HG02870 (cell line): Measurements from ENCODE around the gene TTLL1.
"Not testable (repeated sequence)": the region's sequence is repeated elsewhere in the genome, so short reads cannot be mapped to it uniquely, and the experiment has no call there.

Experiments used
- ATAC-seq: cut with Tn5 transposase; IDR thresholded peaks from one replicate; pipeline ENCODE4 v1.9.1; 2021; ENCODE audit warnings: mild to moderate bottlenecking, moderate library complexity; ENCODE audit not compliant: unreplicated experiment

TTLL1 gene

DNA sequence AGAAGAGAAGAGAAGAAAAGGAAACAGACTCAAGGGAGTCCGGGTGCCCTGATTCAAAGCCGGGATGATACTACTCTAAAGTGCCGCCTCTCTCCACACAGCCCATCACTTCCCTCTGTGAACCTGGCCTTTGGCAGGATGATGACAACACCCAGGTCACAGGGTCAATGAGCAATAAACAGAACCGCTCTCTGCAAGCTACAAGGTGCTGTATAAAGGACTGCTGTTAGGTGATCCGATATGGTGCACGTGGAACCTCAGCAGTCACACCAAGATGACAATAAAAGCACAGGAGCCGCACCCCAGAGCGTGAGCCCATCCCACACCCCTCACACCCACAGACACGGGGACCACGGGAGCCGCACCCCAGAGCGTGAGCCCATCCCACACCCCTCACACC is 10.7 kb downstream of the TTLL1 start:
- no peak for ATAC-seq

- no peak for ATAC-seq
Measured at GRCh38 chr22:43077121-43077877, 11.9 kb downstream of the TTLL1 start.

DNA sequence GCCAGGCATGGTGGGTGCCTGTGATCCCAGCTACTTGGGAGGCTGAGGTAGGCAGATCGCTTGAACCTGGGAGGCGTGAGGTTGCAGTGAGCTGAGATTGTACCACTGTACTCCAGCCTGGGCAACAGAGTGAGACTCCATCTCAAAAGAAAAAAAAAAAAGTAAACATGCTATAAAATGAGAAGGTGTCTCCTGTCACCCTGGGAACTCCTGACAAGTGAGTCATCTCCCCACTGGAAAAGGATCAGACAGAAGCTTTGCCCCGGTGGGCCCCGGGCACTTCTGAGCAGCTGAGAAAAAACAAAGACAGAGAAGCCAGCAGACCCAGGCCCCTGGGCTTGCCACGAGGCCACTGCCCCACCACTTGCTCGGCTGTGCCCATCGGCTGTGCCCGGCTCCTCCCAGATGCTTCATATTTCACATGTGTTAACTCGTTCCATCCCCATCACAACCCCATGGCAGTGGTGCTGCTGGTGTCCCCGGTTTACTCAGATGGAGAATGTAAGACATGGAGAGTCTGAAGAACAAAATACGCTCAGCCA is 22.3 kb downstream of the TTLL1 start:
- no peak for ATAC-seq

- no peak for ATAC-seq
Measured at GRCh38 chr22:43066134-43066533, 23.1 kb downstream of the TTLL1 start.

GRCh38 chr22:43060183-43060582 is 29.0 kb downstream of the TTLL1 start:
- no peak for ATAC-seq

DNA sequence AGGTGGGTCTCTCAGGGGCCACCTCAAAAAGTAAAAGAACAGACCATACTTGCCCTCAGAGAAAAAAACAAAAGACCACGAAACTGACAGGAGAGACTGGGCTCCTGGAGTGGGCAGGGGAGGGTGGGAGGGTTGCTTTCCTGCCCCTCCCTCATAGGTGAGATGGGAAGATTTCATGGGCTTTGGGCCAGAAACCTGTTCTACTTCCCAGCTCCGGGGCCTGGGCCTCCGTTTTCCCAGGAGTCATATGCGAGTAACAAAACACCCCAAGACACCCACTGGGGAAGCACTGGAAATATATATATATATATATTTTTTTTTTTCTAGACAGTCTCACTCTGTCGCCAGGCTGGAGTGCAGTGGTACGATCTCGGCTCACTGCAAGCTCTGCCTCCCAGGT is 31.6 kb downstream of the TTLL1 start:
- no peak for ATAC-seq

DNA sequence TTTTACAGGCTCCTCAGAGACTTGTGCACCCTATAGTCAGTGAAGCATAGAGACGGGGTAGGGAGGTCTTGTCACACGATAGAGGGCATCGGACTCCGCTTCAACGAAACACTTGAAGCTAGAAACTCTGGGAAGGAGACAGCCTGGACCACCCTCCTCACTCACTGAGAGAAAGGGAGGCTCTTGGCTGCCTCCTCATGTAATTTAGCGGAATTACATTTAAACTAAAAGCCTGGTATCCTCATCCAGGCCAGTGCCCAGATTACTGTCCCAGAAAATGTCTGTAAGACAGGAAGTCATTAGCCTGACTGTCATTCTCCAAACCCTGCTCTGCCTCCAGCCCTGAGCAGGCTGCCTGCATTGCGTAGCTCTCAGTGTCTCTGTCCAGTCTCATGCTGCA is 36.0 kb downstream of the TTLL1 start:
- ATAC-seq: no peak

DNA sequence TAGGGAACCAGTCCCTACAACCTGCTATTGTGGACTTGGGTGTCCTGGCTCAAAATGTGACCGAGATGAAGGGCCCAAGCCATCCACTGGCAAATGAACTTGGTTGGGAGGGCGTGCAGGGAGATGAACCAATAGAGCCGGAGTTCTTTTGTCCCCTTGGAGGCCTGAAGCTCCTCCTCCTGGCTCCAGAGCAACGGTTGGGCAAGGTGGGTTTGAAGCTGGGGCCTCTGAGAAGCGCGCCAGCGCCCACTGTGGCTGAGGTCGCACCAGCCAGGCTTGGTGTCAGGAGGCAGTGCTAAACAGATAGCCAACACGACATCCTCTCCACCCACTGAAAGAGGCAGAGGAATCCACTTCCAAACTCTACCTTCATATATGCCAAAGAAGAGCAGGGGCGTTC is 38.2 kb downstream of the TTLL1 start:
- no peak for ATAC-seq

DNA sequence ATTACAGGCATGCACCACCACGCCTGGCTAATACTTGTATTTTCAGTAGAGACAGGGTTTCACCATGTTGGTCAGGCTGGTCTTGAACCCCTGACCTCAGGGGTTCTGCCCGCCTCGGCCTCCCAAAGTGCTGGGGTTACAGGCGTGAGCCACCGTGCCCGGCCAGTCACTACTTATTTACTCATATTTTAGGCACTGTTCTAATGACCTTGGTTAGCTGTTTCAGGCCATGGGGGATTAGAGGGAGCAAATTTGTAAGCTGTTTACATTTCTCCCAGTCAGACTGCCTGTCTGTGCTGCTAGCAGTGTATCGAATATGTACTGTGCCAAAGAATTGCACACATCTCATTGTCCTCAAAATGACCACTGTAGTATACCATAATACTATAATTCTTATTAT is 41.6 kb downstream of the TTLL1 start:
- no peak for ATAC-seq

- no peak for ATAC-seq
Measured at GRCh38 chr22:43044290-43044712, 44.9 kb downstream of the TTLL1 start.

DNA sequence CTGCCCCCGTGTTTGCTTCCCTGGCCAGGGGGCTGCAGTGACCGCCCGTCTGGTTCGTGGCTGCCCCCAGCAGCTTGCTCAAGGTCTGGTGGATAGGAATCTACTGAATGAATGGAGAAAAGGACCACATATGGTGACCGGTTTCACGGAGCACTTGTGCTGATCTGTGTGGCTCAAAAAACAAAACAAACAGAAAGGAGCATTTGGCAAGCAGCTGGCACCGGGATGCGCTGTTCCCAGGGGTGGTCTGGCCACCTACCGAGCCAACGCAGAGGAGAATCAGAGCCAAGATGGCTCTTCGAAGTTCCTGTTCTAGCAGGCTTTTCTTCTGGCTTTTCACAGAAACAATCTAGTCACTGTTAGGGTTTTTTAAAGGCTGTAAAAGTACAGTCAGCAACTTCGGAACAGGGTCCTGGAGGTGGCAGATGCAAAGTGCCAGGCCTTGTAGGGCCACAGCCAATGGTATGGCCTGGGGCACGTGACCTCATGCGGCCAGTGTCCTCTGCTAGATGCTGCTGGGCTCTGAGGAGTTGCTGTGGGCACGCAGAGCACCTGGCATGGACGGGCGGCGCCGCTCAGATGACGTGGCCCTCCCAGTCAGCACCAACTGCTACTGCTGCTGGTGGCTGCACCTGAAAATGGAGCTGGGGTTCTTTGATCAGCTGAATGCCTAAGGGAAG is 47.0 kb downstream of the TTLL1 start:
- no peak for ATAC-seq

- no peak for ATAC-seq
Measured at GRCh38 chr22:43039800-43040199, 49.4 kb downstream of the TTLL1 start.

DNA sequence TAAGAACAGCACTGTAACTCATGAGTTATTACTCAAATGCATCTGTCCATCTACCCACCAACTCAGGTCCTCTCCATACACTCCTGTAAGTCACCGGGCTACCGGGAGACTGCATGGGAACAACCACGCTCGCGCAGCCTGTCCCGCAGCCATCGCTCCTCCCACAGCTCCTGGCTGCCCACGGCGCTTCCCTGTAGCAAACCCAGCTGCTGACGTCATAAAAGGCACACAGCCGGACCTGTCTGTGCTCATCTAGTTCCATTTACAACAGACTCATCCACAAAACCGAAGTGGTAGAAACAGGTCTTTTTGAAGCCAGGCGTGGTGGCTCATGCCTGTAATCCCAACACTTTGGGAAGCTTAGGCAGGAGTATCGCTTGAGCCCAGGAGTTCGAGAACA is 50.9 kb downstream of the TTLL1 start:
- no peak for ATAC-seq

DNA sequence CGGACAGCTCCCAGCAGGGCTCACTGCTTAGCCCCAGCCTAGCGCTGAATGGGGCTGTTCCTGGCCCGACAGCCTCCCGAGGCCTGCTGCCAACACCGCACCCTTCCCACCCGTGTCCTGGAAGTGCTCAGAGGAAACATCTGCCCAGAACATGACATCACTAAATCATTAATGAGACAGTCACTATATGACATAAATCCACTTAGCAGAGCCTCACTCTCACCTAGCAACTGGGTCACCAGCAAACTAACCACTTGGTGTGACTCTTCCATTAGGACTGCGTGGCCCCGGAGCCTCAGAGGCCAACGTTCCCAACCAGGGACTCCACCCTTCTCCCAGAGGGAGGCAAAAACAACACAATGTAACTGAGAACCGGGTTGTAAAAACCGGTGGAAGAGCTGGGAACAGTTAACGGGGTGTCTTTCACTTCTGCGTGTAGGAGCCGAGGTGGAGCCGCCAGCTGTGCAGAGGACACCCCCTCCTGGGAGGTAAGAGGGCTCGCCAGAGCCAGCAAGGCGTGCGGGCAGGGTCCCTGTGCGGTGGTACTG is 52.8 kb downstream of the TTLL1 start:
- ATAC-seq: no peak

DNA sequence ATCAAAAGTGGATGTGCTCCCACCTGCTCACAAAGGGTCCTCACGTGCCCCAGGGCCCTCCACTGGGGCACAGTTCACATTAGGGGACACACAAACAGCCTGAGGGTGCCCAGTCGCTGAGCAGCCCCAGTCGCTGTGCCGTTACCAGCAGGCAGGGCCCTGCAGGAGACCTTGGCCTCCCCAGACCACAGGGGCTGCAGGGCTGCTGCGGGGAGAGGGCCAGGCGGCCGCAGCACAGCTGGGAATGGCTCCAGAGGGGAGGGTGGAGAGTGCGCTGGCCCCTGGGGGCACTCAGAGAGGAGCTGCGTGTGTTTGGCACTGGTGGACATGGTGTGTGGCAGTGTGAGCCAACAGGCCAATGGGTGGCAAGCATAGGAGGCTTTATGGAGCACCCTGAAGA is 53.9 kb downstream of the TTLL1 start:
- ATAC-seq: no peak

- no peak for ATAC-seq
Measured at GRCh38 chr22:43031617-43032016, 57.6 kb downstream of the TTLL1 start.

- no peak for ATAC-seq
Measured at GRCh38 chr22:43018615-43019014, 70.6 kb downstream of the TTLL1 start.

GRCh38 chr22:43017525-43018460 is 71.4 kb downstream of the TTLL1 start:
- no peak for ATAC-seq

GRCh38 chr22:43016150-43016549 is 73.0 kb downstream of the TTLL1 start:
- ATAC-seq: not testable (repeated sequence)

GRCh38 chr22:43015677-43016042 is 73.5 kb downstream of the TTLL1 start:
- no peak for ATAC-seq
